GM18520 (cell line): Measurements from ENCODE around the gene PRPF19.

Experiments
- ATAC-seq: cut with Tn5 transposase; IDR thresholded peaks from one replicate; pipeline ENCODE4 v1.9.1; 2021; ENCODE audit not compliant: unreplicated experiment

The PRPF19 gene

GRCh38 chr11:60862171-60862570 lies 44.2 kb downstream of the PRPF19 start:
- ATAC-seq: no peak

GRCh38 chr11:60860943-60861342 lies 45.4 kb downstream of the PRPF19 start:
- no peak for ATAC-seq

- ATAC-seq: no peak
Observed at GRCh38 chr11:60859616-60860250, 46.7 kb downstream of the PRPF19 start.

GRCh38 chr11:60858731-60859464 lies 47.5 kb downstream of the PRPF19 start:
- no peak for ATAC-seq

GRCh38 chr11:60858236-60858635 lies 48.1 kb downstream of the PRPF19 start:
- ATAC-seq: no peak

- ATAC-seq: no peak
Observed at GRCh38 chr11:60857378-60858232, 48.8 kb downstream of the PRPF19 start.

GRCh38 chr11:60855726-60856633 lies 50.4 kb downstream of the PRPF19 start, which contains the start of gene PTGDR2:
PTGDR2 (minus strand) TSS chr11:60855950; CDS start chr11:60853722, 2,228 bp downstream.
- no peak for ATAC-seq

GRCh38 chr11:60854847-60855725 lies 51.3 kb downstream of the PRPF19 start:
- ATAC-seq: no peak

GRCh38 chr11:60854140-60854846 lies 52.1 kb downstream of the PRPF19 start:
- no peak for ATAC-seq

- ATAC-seq: no peak
Observed at GRCh38 chr11:60852982-60853950, 53.1 kb downstream of the PRPF19 start.

GRCh38 chr11:60852117-60852981 lies 54.0 kb downstream of the PRPF19 start:
- no peak for ATAC-seq

GRCh38 chr11:60851327-60852104 lies 54.9 kb downstream of the PRPF19 start:
- no peak for ATAC-seq

- no peak for ATAC-seq
Observed at GRCh38 chr11:60849641-60850520, 56.5 kb downstream of the PRPF19 start.

- no peak for ATAC-seq
Observed at GRCh38 chr11:60848714-60849151, 57.7 kb downstream of the PRPF19 start.

- ATAC-seq: no peak
Observed at GRCh38 chr11:60847896-60848295, 58.5 kb downstream of the PRPF19 start.
